ENCODE data around the gene SH3GLB1.

GRCh38 chr1:86713477-86713876, 9.1 kb downstream of the SH3GLB1 start:
- TF ChIP-seq CTCF (IDR thresholded peaks at IDR 0.05; ENCODE audit: control extremely low read depth in 1 of 3, insufficient read depth in 1 of 3, low read depth in 1 of 3, low read length in 3 of 3) (no peak), EGR1 (IDR thresholded peaks at IDR 0.05; ENCODE audit: borderline replicate concordance, low read depth, low read length) (no peak), EZH2 (IDR thresholded peaks at IDR 0.05; ENCODE audit: low read depth, low read length, severe bottlenecking) (no peak), SAP30 (IDR thresholded peaks at IDR 0.05; ENCODE audit: insufficient read depth, insufficient replicate concordance, low read length) (no peak), EP300 (IDR thresholded peaks at IDR 0.05; ENCODE audit: borderline replicate concordance in 1 of 2, low read depth in 2 of 2, low read length in 2 of 2) (no peak), RFX5 (IDR thresholded peaks at IDR 0.05; ENCODE audit: borderline replicate concordance, low read depth, low read length) (no peak), RBBP5 (IDR thresholded peaks at IDR 0.05; ENCODE audit: borderline replicate concordance, low read depth, low read length) (no peak), GTF2F1 (IDR thresholded peaks at IDR 0.05; ENCODE audit: borderline replicate concordance, low read depth, low read length) (no peak), ATF3 (IDR thresholded peaks at IDR 0.05; ENCODE audit: insufficient read depth, low read depth, low read length) (no peak), POLR2A (IDR thresholded peaks at IDR 0.05; ENCODE audit: control extremely low read depth in 1 of 2, low read depth in 2 of 2, low read length in 2 of 2) (no peak)
